Left ventricle myocardium inferior (tissue), 1 donor: ENCODE results near the gene BMP6. TPM values are rescaled to one million over a fixed set of nuclear protein-coding genes. Genes with fewer than 3 reads are reported as not detected.

Experiments
- DNase-seq: peaks from one replicate; pipeline ENCODE4 v3.0.0-alpha.2; 2020
- H3K27ac ChIP-seq: fragments of 200-600 bp; replicated peaks from 2 replicates; pipeline ENCODE4 v1.8.0; 2021
- H3K27me3 ChIP-seq: fragments of 200-600 bp; 2 replicates; pipeline ENCODE4 v1.8.0; 2021; ENCODE audit warnings: low read depth
- H3K36me3 ChIP-seq: fragments of 200-600 bp; 2 replicates; pipeline ENCODE4 v1.8.0; 2021
- H3K4me1 ChIP-seq: fragments of 200-600 bp; 2 replicates; pipeline ENCODE4 v1.8.0; 2021
- H3K4me3 ChIP-seq: fragments of 200-600 bp; 2 replicates; pipeline ENCODE4 v1.8.0; 2021; ENCODE audit warnings: mild to moderate bottlenecking, moderate library complexity
- H3K9me3 ChIP-seq: fragments of 200-600 bp; replicated peaks from 2 replicates; pipeline ENCODE4 v1.8.0; 2021
- intact Hi-C: fragments of 100-400 bp; cut with micrococcal nuclease; formaldehyde crosslinking; loops from one replicate; pipeline ENCODE4 v1.11.0; 2022
- total RNA-seq: library from RNA; stranded (reverse); fragmentation: NEBNext Ultra II Directional; extraction: Animal tissue kit (Norgen Biotek cat#: 25700); gene quantifications from one replicate; pipeline ENCODE4 v1.2.1, GENCODE V29; 2021
- TF ChIP-seq, protein P1 (sequence below): fragments of 200-600 bp; IDR thresholded peaks from 2 replicates; pipeline ENCODE4 v1.8.0; 2021; ENCODE audit warnings: antibody characterized with exemption, mild to moderate bottlenecking, borderline replicate concordance
- donor health status: DM: no; HTN: yes; CAD: no; lungs with severe emphysema.

The BMP6 gene
- total RNA-seq, 1 donor from 2014 or later, result 5.2 TPM

DNA sequence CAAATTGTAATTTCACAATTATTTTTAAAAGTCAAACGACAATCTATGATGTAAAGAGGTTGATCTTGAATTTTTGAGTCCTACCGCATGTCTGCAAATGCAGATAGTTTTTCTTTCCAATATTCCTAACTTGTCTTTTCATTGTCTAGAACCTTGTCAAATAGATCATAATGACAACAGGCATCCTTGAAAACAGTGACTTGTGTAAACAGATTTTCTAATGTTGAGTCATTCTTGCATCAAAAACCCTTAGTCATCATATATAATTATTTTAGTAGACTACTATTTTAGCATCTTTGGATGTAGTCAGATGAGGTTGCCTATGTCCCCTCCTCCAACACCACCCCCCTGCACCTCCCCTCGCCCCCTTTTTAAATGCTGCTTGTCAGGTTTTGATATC lies 43.8 kb downstream of the BMP6 start:
- Histone ChIP-seq H3K4me1 (no peaks in the 10 kb centered on the region), H3K9me3 (no peaks in the 10 kb centered on the region), H3K27me3 (peaks cover 26% of the 10 kb centered on the region), H3K36me3 (no peaks in the 10 kb centered on the region), H3K27ac (no peak overlapping the region), H3K4me3 (no peak overlapping the region)
- intact Hi-C loops, result no loop called here
- TF ChIP-seq, protein P1, sequence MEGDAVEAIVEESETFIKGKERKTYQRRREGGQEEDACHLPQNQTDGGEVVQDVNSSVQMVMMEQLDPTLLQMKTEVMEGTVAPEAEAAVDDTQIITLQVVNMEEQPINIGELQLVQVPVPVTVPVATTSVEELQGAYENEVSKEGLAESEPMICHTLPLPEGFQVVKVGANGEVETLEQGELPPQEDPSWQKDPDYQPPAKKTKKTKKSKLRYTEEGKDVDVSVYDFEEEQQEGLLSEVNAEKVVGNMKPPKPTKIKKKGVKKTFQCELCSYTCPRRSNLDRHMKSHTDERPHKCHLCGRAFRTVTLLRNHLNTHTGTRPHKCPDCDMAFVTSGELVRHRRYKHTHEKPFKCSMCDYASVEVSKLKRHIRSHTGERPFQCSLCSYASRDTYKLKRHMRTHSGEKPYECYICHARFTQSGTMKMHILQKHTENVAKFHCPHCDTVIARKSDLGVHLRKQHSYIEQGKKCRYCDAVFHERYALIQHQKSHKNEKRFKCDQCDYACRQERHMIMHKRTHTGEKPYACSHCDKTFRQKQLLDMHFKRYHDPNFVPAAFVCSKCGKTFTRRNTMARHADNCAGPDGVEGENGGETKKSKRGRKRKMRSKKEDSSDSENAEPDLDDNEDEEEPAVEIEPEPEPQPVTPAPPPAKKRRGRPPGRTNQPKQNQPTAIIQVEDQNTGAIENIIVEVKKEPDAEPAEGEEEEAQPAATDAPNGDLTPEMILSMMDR, result no peak
- DNase-seq, result no peak

DNA sequence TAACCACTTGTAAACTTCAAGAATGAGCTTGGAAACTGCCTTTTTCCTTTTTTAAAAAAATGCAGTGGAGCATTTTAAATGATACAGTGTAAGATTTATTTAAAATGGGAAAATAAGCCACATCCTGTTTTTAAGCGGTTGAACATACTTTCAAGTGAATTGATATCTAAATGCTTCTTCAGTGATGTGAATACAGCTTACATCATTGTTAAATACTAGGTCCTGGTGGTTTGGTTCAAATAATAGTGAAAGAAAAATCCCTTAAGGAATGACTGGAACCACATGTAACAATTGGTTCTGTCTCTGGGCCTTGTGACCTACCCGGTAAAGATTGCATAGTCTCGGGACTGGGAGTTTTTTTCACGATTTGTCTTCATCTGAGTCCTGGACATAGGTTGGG lies 44.2 kb downstream of the BMP6 start:
- H3K27ac ChIP-seq, result no peak overlapping the region
- no peaks in the 10 kb centered on the region for H3K4me1 ChIP-seq
- TF ChIP-seq, protein P1, result no peak
- H3K36me3 ChIP-seq, result no peaks in the 10 kb centered on the region
- intact Hi-C loops, result no loop called here
- H3K27me3 ChIP-seq, result peaks cover 28% of the 10 kb centered on the region
- no peak for DNase-seq
- H3K9me3 ChIP-seq, result no peaks in the 10 kb centered on the region
- no peak overlapping the region for H3K4me3 ChIP-seq

DNA sequence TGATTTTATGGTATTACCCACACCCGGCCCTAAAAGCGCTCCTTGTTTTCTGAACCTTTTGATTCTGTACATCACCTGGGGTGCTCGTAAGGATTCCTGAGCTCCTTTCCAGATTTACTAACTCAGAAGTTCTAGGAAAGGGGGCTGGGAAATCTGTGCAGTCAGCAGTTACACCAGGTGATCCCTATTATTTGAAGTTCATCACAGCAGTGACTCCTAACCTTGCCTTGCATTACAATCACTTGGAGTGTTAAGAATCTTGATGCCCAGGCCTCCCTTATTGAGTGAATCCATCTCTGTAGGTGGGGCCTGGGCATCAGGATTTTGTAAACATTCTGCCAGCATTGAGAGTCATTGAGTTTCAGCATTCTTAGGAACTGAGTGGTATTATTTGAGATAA lies 44.7 kb downstream of the BMP6 start:
- Histone ChIP-seq H3K36me3 (no peaks in the 10 kb centered on the region), H3K27me3 (peaks cover 31% of the 10 kb centered on the region), H3K9me3 (no peaks in the 10 kb centered on the region), H3K4me1 (no peaks in the 10 kb centered on the region), H3K4me3 (no peak overlapping the region), H3K27ac (no peak overlapping the region)
- TF ChIP-seq, protein P1, result no peak
- intact Hi-C loops, result no loop called here
- no peak for DNase-seq

DNA sequence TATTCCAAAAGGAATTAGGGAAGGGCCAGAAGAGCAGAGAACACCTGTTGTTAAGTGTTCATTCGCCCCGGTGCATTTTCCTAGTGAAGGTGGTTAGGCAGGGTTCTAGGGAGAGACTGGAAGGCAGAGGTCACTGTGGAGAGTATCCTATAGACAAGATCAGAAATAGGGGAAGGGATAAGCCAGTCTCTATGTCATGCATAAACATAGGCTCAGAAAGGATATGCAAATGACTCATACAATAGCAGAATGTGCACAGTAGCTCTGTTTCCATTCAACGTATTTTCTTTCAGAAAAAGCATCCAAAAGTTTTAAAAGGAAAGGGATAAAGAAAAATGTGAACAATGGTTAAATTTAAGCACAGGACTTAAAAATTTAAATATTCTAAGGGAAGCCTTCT lies 47.4 kb downstream of the BMP6 start:
- no peak for DNase-seq
- Histone ChIP-seq H3K27me3 (peaks cover 54% of the 10 kb centered on the region), H3K4me1 (no peaks in the 10 kb centered on the region), H3K36me3 (no peaks in the 10 kb centered on the region), H3K9me3 (no peaks in the 10 kb centered on the region), H3K4me3 (no peak overlapping the region), H3K27ac (no peak overlapping the region)
- intact Hi-C loops, result no loop called here
- TF ChIP-seq, protein P1, result no peak

DNA sequence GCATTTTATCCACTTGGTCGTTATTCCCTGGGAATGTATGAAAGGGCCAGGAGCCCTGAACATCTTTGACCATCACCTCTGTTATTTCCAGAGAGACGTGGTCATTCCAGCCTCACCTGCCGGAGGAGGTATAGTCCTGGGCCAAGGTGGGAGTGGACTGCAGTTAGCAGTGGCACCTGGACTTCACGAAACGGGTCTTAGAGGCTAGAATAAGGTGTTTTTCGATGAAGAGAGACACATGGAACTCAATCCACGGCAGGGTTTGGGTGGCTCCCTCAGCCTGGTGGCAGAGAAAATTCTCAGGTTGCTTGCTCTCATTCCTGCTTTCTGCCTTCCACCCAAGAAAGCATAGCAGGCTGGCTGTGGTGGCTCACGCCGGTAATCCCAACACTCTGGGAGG lies 48.0 kb downstream of the BMP6 start:
- Histone ChIP-seq H3K9me3 (no peaks in the 10 kb centered on the region), H3K4me3 (no peak overlapping the region), H3K27me3 (peaks cover 54% of the 10 kb centered on the region), H3K36me3 (no peaks in the 10 kb centered on the region), H3K27ac (no peak overlapping the region), H3K4me1 (no peaks in the 10 kb centered on the region)
- intact Hi-C loops, result no loop called here
- no peak for DNase-seq
- TF ChIP-seq, protein P1, result no peak

DNA sequence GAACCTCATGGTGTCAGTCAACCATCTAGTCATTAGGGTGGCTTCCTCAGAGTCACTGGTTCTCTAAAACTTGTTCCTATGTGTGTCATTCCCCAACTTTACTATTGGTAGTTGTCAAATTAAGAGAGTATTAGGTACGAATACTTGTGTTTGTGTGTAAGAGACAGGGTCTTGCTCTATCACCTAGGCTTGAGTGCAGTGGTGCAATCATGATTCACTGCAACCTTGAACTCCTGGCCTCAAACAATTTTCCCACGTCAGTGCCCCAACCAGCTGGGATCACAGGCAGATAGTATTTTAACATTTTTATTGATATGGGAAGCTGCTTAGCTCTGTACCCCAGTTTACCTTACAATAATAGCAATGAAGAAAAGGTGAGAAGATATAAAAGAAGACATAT lies 50.6 kb downstream of the BMP6 start:
- peaks cover 49% of the 10 kb centered on the region for H3K27me3 ChIP-seq
- intact Hi-C loops, result no loop called here
- no peaks in the 10 kb centered on the region for H3K9me3 ChIP-seq
- H3K27ac ChIP-seq, result no peak overlapping the region
- no peaks in the 10 kb centered on the region for H3K36me3 ChIP-seq
- no peaks in the 10 kb centered on the region for H3K4me1 ChIP-seq
- TF ChIP-seq, protein P1, result no peak
- H3K4me3 ChIP-seq, result no peak overlapping the region
- no peak for DNase-seq
